Esophagus muscularis mucosa (tissue), 3 donors: ENCODE data around the gene GSG1L.

ENCODE experiments used
- POLR2A ChIP-seq: fragments of 450-650 bp; IDR thresholded peaks from one replicate; pipeline ENCODE4 v1.6.1; 2017; ENCODE audit warnings: antibody characterized with exemption, moderate library complexity, mild to moderate bottlenecking, low read depth
- TF ChIP-seq, protein P1 (sequence below), 3 experiments: fragments of 200-600 bp in 2 of 3; fragments of 450-650 bp in 1 of 3; sonication (generic) in 2 of 3; IDR thresholded peaks; one replicate each; pipeline ENCODE4 v1.5.1; 2017 to 2019; ENCODE audit warnings: antibody characterized with exemption in 3 of 3, mild to moderate bottlenecking in 2 of 3, moderate library complexity in 1 of 3

DNA sequence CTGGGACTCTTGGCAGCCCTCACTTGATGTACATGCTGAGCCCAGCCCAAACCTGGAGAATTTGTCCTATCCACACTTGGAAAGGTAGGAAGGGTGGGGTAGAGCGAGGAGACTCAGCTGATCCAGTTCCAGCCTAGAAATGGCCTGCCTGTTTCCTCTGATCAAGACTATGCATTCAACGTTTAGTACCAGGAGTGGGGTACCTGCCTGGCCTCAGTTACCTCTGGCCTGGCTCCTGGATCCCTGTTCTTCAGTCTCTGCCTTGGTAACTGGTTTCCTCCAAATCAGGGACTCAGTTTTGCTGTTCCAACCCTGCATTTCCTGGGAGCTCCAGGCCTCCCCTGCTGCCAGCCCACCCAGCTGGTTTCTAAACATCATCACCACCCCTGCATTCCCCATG is 233.5 kb downstream of the GSG1L start:
- TF ChIP-seq, protein P1, sequence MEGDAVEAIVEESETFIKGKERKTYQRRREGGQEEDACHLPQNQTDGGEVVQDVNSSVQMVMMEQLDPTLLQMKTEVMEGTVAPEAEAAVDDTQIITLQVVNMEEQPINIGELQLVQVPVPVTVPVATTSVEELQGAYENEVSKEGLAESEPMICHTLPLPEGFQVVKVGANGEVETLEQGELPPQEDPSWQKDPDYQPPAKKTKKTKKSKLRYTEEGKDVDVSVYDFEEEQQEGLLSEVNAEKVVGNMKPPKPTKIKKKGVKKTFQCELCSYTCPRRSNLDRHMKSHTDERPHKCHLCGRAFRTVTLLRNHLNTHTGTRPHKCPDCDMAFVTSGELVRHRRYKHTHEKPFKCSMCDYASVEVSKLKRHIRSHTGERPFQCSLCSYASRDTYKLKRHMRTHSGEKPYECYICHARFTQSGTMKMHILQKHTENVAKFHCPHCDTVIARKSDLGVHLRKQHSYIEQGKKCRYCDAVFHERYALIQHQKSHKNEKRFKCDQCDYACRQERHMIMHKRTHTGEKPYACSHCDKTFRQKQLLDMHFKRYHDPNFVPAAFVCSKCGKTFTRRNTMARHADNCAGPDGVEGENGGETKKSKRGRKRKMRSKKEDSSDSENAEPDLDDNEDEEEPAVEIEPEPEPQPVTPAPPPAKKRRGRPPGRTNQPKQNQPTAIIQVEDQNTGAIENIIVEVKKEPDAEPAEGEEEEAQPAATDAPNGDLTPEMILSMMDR (IDR thresholded peaks at IDR 0.05): no peak
- no peak for TF ChIP-seq POLR2A
